ENCODE results near the gene HERC2.

Gene HERC2

GRCh38 chr15:28264166-28264565 is 57.8 kb downstream of the HERC2 start:
- no peak for TF ChIP-seq EZH2phosphoT487 (conservative IDR thresholded peaks at IDR 0.05; ENCODE audit: low read length)
- TF ChIP-seq CTCF (IDR thresholded peaks at IDR 0.05; ENCODE audit: insufficient read depth, low read length, poor library complexity, severe bottlenecking) = no peak
- no peaks in the 10 kb centered on the region for H3K27me3 ChIP-seq (ENCODE audit: low read length)
- no peak overlapping the region for H3K27ac ChIP-seq (ENCODE audit: low read depth, low read length)
- no peaks in the 10 kb centered on the region for H3K36me3 ChIP-seq (ENCODE audit: low read length)
- H3K4me3 ChIP-seq (ENCODE audit: insufficient read depth, low read length, poor library complexity, severe bottlenecking) = no peak overlapping the region
- H3K9ac ChIP-seq (ENCODE audit: low read length) = no peak overlapping the region
- no peak overlapping the region for H2AFZ ChIP-seq (ENCODE audit: low read depth, low read length, severe bottlenecking)
- no peaks in the 10 kb centered on the region; the same call in 1 of the 2 replicates for H3K79me2 ChIP-seq (ENCODE audit: insufficient read depth, low read length)
- H3K9me2 ChIP-seq (replicated peaks; ENCODE audit: insufficient read depth, low read length) = no peaks in the 10 kb centered on the region
- no peaks in the 10 kb centered on the region for H3K9me3 ChIP-seq (ENCODE audit: insufficient read depth, low read length)
- H4K20me1 ChIP-seq (ENCODE audit: low read depth, low read length) = no peaks in the 10 kb centered on the region
- no peaks in the 10 kb centered on the region for H3F3A ChIP-seq (ENCODE audit: insufficient read depth)
- H3K4me2 ChIP-seq (ENCODE audit: low read depth, low read length, poor library complexity, severe bottlenecking) = no peak overlapping the region

- H3K9me3 ChIP-seq (ENCODE audit: insufficient read depth, low read length) = no peaks in the 10 kb centered on the region
- no peaks in the 10 kb centered on the region for H3K9me2 ChIP-seq (replicated peaks; ENCODE audit: insufficient read depth, low read length)
- no peaks in the 10 kb centered on the region for H3K36me3 ChIP-seq (ENCODE audit: low read length)
- H3K79me2 ChIP-seq (ENCODE audit: insufficient read depth, low read length) = no peaks in the 10 kb centered on the region; the same call in 1 of the 2 replicates
- H4K20me1 ChIP-seq (ENCODE audit: low read depth, low read length) = no peaks in the 10 kb centered on the region
- TF ChIP-seq CTCF (IDR thresholded peaks at IDR 0.05; ENCODE audit: insufficient read depth, low read length, poor library complexity, severe bottlenecking) (no peak), EZH2phosphoT487 (conservative IDR thresholded peaks at IDR 0.05; ENCODE audit: low read length) (no peak)
- no peak overlapping the region for H3K4me3 ChIP-seq (ENCODE audit: insufficient read depth, low read length, poor library complexity, severe bottlenecking)
- H3K27me3 ChIP-seq (ENCODE audit: low read length) = no peaks in the 10 kb centered on the region
- H3K4me2 ChIP-seq (ENCODE audit: low read depth, low read length, poor library complexity, severe bottlenecking) = no peak overlapping the region
- no peak overlapping the region for H3K27ac ChIP-seq (ENCODE audit: low read depth, low read length)
- no peak overlapping the region for H2AFZ ChIP-seq (ENCODE audit: low read depth, low read length, severe bottlenecking)
- no peaks in the 10 kb centered on the region for H3F3A ChIP-seq (ENCODE audit: insufficient read depth)
- H3K9ac ChIP-seq (ENCODE audit: low read length) = no peak overlapping the region
Measured at GRCh38 chr15:28262438-28262837, 59.5 kb downstream of the HERC2 start.

GRCh38 chr15:28260722-28261121 is 61.3 kb downstream of the HERC2 start:
- no peaks in the 10 kb centered on the region for H3K27me3 ChIP-seq (ENCODE audit: low read length)
- H2AFZ ChIP-seq (ENCODE audit: low read depth, low read length, severe bottlenecking) = no peak overlapping the region
- no peaks in the 10 kb centered on the region for H3F3A ChIP-seq (ENCODE audit: insufficient read depth)
- no peak overlapping the region for H3K4me2 ChIP-seq (ENCODE audit: low read depth, low read length, poor library complexity, severe bottlenecking)
- no peaks in the 10 kb centered on the region for H3K9me2 ChIP-seq (replicated peaks; ENCODE audit: insufficient read depth, low read length)
- no peaks in the 10 kb centered on the region; the same call in 1 of the 2 replicates for H3K79me2 ChIP-seq (ENCODE audit: insufficient read depth, low read length)
- H4K20me1 ChIP-seq (ENCODE audit: low read depth, low read length) = no peaks in the 10 kb centered on the region
- H3K9ac ChIP-seq (ENCODE audit: low read length) = no peak overlapping the region
- TF ChIP-seq CTCF (IDR thresholded peaks at IDR 0.05; ENCODE audit: insufficient read depth, low read length, poor library complexity, severe bottlenecking) (no peak), EZH2phosphoT487 (conservative IDR thresholded peaks at IDR 0.05; ENCODE audit: low read length) (no peak)
- H3K9me3 ChIP-seq (ENCODE audit: insufficient read depth, low read length) = no peaks in the 10 kb centered on the region
- no peak overlapping the region for H3K27ac ChIP-seq (ENCODE audit: low read depth, low read length)
- no peak overlapping the region for H3K4me3 ChIP-seq (ENCODE audit: insufficient read depth, low read length, poor library complexity, severe bottlenecking)
- no peaks in the 10 kb centered on the region for H3K36me3 ChIP-seq (ENCODE audit: low read length)
